Tibial nerve (tissue), 3 donors: ENCODE measurements around the gene NEU2.

Source experiments
- CTCF ChIP-seq, 5 experiments: fragments of 200-600 bp in 3 of 5; fragments of 450-650 bp in 2 of 5; sonication (generic) in 3 of 5; IDR thresholded peaks; one replicate each; pipeline ENCODE4 v1.5.1; 2016 to 2019; ENCODE audit warnings: antibody characterized with exemption in 5 of 5, mild to moderate bottlenecking in 3 of 5, moderate library complexity in 2 of 5
- POLR2A ChIP-seq, 2 donors: fragments of 450-650 bp; IDR thresholded peaks; one replicate each; pipeline ENCODE4 v1.6.1; 2017; ENCODE audit warnings: antibody characterized with exemption in 2 of 2, mild to moderate bottlenecking in 2 of 2, moderate library complexity in 2 of 2

- no peak for TF ChIP-seq CTCF (IDR thresholded peaks at IDR 0.05)
- TF ChIP-seq POLR2A (IDR thresholded peaks at IDR 0.05), result no peak
These were observed 28.1 kb downstream of the NEU2 start for GRCh38 chr2:233060501-233060979.
